Loucy (cell line): Measurements from ENCODE around the gene XRCC4.

Experiments
- CTCF ChIP-seq: fragments of 200-600 bp; sonication (generic); conservative IDR thresholded peaks from 2 replicates; pipeline ENCODE4 v1.5.1; 2014; ENCODE audit warnings: mild to moderate bottlenecking, antibody characterized with exemption, low read length
- EZH2phosphoT487 ChIP-seq: fragments of 200-600 bp; IDR thresholded peaks from 2 replicates; pipeline ENCODE4 v1.6.1; 2018; ENCODE audit warnings: antibody characterized with exemption, mild to moderate bottlenecking, moderate library complexity, borderline replicate concordance

GRCh38 chr5:83392766-83393503 lies 315.6 kb downstream of the XRCC4 start:
- TF ChIP-seq CTCF (no peak), EZH2phosphoT487 (no peak)
